HG02678 (cell line): ENCODE data around the gene RASGRF2.
"Not testable (repeated sequence)": the region's sequence is repeated elsewhere in the genome, so short reads cannot be mapped to it uniquely, and the experiment has no call there.

ENCODE experiments used
- ATAC-seq: cut with Tn5 transposase; IDR thresholded peaks from one replicate; pipeline ENCODE4 v1.9.1; 2021; ENCODE audit warnings: mild to moderate bottlenecking, moderate library complexity; ENCODE audit not compliant: unreplicated experiment

The RASGRF2 gene

DNA sequence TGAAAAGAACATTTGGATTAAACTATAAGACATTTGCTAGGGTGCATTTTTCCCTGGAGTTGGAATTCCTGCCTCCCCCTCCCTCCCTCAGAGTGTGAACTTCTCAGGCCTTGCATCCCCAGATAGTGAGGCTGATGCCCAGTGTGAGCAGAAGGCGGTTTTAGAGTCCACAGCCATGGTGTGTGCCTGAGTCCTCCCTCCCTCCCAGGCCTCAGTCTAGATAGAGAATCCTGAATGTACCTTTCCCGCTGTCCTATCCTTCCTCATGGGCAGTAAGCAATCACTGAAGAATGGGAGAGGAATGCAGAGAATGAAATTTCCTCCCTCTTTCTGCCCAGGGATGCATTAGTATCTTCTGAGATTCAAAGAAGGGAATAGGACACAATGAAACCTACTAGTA is 108.5 kb downstream of the RASGRF2 start:
- ATAC-seq, result no peak

DNA sequence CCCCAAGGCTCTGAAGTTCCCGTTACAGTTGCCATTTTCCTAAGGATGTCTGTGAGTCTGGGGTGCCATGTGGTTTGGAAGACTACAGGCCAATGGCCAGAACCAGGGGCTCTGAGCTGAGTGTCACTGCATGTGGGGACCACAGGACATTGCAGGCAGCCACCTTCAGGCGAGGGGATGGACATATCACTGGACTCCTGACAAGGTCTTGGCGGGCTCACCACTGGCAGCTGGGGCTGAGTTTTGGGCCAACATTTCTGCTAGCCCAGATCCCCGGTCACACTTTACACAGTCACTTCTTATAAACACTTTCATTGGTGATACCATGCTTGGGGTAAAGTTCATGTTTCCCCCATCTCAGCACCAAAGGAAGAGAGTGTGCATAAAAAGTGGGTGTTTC is 109.8 kb downstream of the RASGRF2 start:
- no peak for ATAC-seq

DNA sequence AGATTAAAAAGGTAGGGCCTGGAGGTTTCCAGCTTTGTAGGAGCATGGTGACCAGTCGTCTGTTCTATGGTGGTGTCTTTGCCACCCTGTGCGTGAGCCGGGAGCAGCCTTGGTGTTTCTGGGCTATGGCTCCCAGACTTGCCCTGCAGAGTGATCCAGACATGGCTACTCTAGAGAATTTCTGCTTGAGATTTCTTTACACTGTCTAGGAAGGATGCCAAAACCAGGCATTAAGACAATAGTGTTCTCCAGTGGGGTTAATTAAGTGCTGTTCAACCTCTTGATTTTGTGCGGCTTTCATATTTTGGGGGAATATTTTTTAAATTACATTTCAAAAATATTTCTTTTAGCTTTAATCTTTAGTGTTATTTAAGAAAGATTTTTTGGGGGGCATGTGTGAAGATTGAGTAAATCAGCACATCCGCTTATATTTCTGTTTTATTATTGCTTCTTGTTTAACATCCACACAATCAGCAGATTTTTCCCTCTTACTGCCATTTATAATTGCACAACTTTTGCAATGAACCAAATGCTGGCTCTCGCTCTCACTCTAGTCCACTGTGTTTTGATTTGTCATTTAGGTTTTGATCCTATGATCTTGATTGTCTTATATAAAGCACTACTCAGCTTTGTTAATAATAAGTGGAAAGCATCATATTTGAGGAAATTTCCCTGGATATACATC is 110.5 kb downstream of the RASGRF2 start:
- no peak for ATAC-seq

GRCh38 chr5:81075041-81075440 is 114.9 kb downstream of the RASGRF2 start:
- ATAC-seq, result no peak

DNA sequence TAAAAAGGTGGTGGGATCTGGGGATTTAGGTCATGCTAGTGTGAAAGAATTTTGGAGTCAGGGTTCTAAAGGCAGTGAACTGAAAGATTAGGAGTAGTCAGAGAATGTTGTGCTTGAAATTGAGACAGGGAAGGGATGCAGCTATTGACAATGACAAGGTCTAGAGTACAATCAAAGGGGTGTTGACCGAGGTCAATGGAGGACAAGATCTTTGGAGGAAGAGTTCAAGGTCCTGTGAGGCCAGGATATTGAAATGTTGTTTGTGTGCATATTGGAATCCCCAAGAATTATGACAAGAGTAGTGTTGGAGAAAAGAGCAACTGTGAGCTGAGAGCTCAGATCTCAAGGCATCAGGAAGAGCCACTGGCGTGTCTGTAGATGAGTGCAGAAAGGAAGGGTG is 116.9 kb downstream of the RASGRF2 start:
- no peak for ATAC-seq

GRCh38 chr5:81078930-81079329 is 118.8 kb downstream of the RASGRF2 start:
- no peak for ATAC-seq

DNA sequence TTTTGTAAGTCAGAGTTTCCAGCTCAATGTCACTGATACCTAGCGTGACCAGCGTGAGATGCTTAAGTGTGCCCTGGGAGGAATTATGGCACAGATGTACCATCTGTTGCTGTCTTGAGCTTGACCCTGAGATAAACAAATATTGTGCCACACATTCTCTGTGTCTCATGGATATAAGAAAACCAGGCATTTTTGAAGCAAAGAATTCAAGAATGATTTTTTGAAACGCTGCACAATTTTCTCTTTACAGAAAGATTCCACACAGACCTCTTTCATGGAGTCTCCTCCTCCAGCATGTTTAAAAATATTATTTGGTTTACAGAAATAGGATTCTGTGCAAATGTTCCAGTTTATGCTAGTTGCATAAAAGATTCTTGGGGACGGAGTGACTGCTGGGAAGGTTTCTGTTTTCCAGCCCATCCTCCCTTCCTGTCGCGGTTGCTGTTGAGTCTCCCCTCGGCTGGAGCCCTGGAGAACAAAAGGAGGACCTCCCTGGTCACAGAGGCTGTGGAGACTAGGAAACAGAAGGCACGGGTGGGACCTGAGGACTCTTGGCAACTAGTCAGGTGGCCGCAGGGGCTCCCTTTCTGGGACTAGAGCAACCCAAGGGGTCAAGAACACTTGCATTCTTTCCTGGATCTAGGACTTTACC is 120.8 kb downstream of the RASGRF2 start:
- ATAC-seq, result no peak

DNA sequence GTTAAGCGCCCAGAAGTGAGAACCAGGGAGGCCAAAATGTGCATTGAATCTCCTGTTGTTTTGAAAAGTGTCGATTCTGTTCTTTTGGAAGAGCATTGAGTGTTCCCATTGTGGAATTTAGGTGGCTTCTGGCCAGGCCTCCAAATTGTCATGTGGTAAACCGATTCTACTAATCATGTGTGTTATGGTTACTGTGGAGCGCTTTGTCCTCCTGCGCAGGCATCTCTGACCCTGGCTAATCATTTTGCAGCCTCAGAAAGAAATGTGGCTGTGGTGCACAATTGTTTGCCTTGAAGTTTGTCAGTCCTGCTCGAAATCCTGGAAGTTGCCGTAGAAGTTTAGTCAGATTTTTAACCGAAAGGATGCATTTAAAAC is 121.3 kb downstream of the RASGRF2 start:
- ATAC-seq, result no peak

DNA sequence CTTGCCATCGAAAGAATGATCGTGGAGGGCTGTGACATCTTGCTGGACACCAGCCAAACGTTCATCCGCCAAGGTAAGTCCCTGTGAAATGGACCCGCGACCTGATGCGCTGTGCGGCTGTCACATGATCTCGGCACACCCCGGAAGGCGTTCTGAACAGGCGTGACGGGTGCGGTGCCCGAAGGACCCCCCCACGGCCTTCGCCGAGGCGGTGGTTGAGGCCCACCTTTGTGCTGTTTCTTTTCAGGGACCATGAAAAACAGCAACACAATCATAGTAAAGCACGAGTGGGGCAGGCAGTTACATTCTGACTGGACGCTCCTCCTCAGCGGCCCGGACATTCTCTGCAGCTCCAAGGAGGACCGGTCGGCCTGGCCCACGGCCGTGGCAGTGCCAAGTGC is 126.7 kb downstream of the RASGRF2 start:
- no peak for ATAC-seq

GRCh38 chr5:81091199-81091598 is 131.0 kb downstream of the RASGRF2 start:
- ATAC-seq, result no peak

DNA sequence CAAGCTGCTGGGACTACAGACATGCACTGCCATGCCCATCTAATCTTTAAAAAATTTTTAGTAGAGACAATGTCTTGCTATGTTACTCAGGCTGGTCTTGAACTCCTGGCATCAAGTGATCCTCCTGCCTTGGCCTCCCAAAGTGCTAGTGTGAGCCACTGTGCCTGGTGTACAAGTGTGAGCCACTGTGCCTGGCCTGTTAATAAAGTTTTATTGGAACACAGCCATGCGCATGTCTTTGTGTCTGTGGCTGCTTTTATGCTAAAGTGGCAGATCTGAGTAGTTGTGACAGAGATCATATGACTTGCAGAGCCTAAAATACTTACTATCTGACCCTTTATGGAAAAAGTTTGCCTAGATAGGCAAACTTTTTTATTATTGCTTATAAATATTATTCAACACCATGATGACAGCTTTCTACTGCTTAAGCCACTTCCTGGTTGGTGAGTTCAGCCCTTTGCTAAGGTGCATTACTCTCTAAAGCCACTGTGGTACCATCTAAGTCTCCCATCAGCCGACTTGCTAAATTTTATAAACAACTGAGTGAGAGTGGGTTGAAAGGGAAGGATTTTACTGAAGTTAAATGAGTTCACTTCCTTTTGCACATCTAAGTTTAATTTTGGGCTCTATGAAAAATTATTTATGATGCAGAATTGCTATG is 133.5 kb downstream of the RASGRF2 start:
- ATAC-seq, result no peak

DNA sequence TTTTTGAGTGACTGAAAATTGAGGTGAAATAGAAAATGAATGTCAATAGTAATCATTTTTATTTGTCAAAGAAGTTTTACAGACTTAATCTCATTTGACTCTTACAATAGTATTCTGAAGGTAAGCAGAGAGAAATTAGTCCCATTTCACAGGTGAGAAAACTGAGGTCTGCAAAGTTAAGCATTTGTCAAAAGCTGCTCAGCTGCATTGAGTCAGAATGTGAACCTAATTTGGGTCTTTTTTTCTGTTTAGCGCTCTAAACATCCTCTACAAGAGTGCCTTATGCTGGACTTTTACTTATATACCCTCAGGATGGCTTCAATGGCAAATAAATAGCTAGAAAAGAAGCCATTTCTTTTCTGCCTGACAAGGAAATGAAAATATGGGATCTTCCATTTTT is 135.7 kb downstream of the RASGRF2 start:
- ATAC-seq, result no peak

- no peak for ATAC-seq
Observed at GRCh38 chr5:81097713-81098112, 137.6 kb downstream of the RASGRF2 start.

DNA sequence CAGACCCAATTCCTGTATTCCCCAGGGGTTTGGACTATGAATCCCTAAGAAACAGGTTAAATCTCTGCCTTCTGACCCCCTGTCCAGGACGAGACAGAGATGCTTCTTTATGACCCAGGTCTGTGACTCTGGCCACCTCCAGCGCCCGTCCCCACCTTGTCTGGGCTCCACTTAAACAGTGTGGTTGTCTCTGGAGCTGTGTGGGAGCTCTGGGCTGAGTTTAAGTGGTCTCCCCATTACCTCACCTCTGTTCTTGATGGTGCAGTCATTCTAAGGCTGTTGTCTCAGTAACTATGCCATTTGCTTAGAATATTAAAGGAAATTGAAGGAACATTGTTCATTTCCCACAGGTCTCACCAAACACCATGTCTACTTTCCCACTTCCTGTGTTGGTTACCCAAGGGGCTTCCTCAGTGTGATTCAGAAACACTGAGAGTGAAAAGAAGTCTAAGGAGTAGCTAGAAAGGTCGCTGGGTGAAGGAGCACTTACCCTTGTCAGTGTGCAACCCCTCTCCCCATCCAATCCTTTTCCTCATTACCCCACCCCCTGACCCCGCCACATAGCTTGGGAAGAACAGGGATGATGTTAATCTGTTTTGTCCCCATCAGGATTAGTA is 145.2 kb downstream of the RASGRF2 start:
- no peak for ATAC-seq

- no peak for ATAC-seq
Observed at GRCh38 chr5:81115261-81115660, 155.1 kb downstream of the RASGRF2 start.

DNA sequence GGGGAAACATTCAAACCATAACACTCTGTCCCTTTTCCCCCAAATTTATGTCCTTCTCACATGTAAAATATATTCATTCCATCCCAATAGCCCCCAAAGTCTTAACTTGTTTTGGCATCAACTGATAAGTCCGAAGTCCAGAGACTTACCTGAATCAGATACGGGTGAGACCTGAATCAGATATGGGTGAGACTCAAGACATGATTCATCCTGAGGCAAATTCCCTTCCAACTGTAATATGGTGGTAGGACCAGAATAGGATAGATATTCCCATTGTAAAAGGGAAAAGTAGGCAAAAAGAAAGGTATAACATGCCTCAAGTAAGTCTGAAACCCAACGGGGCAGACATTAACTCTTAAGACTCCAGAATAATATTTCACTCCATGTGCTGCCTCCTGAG is 157.4 kb downstream of the RASGRF2 start:
- ATAC-seq, result no peak

- ATAC-seq, result no peak
Observed at GRCh38 chr5:81121273-81121672, 161.1 kb downstream of the RASGRF2 start.

GRCh38 chr5:81121836-81122630 is 161.9 kb downstream of the RASGRF2 start:
- ATAC-seq, result no peak

DNA sequence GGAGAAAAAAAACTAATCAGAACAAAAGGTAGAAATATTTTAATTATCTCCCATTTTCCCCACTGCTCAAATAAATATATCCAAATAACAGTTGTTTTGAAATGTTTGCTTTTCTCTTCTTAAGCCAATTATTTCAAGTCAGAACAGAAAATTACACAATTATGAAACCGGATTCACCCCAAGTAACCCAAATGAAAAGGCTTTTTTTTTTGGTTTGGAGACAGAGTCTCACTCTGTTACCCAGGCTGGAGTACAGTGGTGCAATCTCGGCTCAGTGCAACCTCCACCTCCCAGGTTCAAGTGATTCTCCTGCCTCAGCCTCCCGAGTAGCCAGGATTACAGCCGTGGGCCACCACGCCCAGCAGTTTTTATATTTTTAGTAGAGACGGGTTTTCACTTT is 164.5 kb downstream of the RASGRF2 start:
- ATAC-seq, result not testable (repeated sequence)

DNA sequence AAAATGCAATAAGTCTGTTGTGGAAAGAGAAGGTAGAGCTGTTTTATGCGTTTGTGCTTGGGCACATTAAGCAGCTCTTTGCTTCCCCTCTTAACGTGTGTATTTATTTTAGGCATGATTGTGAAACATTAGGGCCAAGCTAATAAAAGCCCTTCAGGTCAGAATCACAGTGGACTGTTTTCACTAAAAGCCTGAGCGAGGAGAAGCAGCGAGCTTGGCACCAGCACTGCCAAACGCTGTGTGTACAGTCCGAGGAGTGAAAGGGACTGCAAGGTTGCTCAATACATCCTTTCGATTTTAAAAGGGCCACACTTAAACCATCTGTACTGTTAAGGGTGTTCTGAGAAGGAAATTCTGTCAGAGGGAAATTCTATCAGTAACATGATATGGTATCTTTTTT is 165.8 kb downstream of the RASGRF2 start:
- no peak for ATAC-seq

- ATAC-seq, result no peak
Observed at GRCh38 chr5:81128416-81128815, 168.3 kb downstream of the RASGRF2 start.
